NB4 (cell line): ENCODE measurements around the gene SLC11A1.

ENCODE experiments used
- POLR2A ChIP-seq: IDR thresholded peaks from 2 replicates; pipeline ENCODE4 v1.6.1; 2011; ENCODE audit warnings: mild to moderate bottlenecking; ENCODE audit not compliant: insufficient read length; ENCODE audit errors: extremely low read depth
- TF ChIP-seq, protein P1 (sequence below): IDR thresholded peaks from one replicate; pipeline ENCODE4 v1.5.1; 2012; ENCODE audit warnings: low read depth, low read length

DNA sequence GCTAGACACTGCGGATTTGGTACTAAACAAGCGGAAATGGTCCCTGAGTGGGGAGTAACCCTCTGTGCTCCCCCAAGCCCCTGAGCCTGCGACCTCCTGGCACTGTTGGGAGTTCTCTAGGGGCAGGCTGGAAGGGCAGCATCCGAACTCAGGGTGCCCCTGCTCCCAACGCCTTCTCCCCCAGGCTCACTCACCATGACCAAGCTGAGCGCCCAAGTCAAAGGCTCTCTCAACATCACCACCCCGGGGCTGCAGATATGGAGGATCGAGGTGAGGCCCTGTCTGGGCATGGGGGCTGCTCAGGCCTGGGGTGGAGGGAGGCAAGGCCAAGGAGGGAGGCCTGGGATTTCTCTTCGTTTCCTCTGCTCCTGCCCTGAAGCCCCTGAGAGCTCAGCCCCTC lies 41.5 kb downstream of the SLC11A1 start:
- TF ChIP-seq, protein P1, sequence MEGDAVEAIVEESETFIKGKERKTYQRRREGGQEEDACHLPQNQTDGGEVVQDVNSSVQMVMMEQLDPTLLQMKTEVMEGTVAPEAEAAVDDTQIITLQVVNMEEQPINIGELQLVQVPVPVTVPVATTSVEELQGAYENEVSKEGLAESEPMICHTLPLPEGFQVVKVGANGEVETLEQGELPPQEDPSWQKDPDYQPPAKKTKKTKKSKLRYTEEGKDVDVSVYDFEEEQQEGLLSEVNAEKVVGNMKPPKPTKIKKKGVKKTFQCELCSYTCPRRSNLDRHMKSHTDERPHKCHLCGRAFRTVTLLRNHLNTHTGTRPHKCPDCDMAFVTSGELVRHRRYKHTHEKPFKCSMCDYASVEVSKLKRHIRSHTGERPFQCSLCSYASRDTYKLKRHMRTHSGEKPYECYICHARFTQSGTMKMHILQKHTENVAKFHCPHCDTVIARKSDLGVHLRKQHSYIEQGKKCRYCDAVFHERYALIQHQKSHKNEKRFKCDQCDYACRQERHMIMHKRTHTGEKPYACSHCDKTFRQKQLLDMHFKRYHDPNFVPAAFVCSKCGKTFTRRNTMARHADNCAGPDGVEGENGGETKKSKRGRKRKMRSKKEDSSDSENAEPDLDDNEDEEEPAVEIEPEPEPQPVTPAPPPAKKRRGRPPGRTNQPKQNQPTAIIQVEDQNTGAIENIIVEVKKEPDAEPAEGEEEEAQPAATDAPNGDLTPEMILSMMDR, result no peak
- TF ChIP-seq POLR2A, result no peak
